Measurements from ENCODE around the gene SPOCK3. TPM values are rescaled to one million over a fixed set of nuclear protein-coding genes. Genes with fewer than 3 reads are reported as not detected.

SPOCK3 gene
- total RNA-seq, 2 experiments from 2014 or later = not detected

DNA sequence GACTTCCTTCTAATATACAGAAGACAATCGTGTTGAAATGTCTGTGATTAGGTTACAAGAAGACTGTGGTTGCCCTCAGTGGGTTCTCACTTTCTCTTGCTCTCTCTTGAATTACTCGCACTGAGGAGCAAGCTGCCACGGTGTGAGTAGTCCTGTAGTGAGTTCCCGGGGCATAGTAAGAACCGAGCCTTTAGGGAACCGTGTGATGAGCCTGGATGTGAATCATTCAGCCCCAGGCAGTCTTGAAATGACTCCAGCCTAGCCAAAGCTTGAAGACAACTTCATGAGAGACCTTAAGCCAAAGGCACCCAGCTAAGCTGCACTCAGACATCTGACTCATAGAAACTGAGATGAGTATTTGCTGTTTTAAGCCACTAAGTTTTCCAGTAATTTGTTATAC is 292.7 kb downstream of the SPOCK3 start:
- intact Hi-C loops (cut with micrococcal nuclease; ENCODE audit: unreplicated experiment) = no loop called here

DNA sequence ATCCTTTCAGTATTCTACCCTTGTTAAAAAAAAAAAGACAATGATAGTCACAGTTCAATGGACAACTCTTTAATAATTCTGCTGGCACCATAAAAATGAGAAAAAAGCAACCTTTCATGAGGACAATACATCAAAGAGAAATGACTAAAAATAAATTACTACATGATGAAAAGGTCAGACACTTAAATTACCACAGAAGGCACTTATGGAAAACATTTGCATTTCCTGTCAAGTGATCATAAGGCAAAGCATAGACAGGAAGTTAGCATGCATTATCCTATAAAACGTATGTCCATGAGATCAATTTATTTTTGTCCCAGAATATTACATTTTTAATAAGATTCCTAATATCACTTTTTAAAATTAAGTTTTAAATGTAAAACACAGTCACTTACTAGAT is 303.8 kb downstream of the SPOCK3 start:
- Histone ChIP-seq H3K79me2 (ENCODE audit: insufficient read depth, low read depth, low read length) (no peaks in the 10 kb centered on the region), H4K20me1 (ENCODE audit: insufficient read depth, low read length) (no peaks in the 10 kb centered on the region), H3K9me2 (ENCODE audit: insufficient read depth, low read length) (no peaks in the 10 kb centered on the region), H3K4me3 (ENCODE audit: low read depth, low read length, poor library complexity, severe bottlenecking) (no peak overlapping the region), H3K36me3 (ENCODE audit: insufficient read depth, low read length) (no peaks in the 10 kb centered on the region), H3K4me1 (ENCODE audit: insufficient read depth, low read length, poor library complexity, severe bottlenecking) (no peaks in the 10 kb centered on the region), H3K9me3 (ENCODE audit: low read length) (no peaks in the 10 kb centered on the region), H3K27ac (ENCODE audit: low read depth, low read length, poor library complexity, severe bottlenecking) (no peak overlapping the region), H2AFZ (ENCODE audit: low read length) (no peak overlapping the region), H3K4me2 (ENCODE audit: low read length) (no peak overlapping the region)
- no TSS peak for BruUV-seq (replicated peaks)
- intact Hi-C loops (cut with micrococcal nuclease; ENCODE audit: unreplicated experiment) = no loop called here
- TF ChIP-seq CTCF (conservative IDR thresholded peaks at IDR 0.05; ENCODE audit: low read length) (no peak), EZH2phosphoT487 (IDR thresholded peaks at IDR 0.05; ENCODE audit: borderline replicate concordance, low read depth, low read length) (no peak)
- ChIA-PET CTCF (ENCODE audit: unreplicated experiment) (no interaction called here), POLR2A (no interaction called here)
- no peak for DNase-seq (ENCODE audit: low spot score)

More for the DNA sequence above, 292.7 kb downstream of the SPOCK3 start:
- no peaks in the 10 kb centered on the region for H3K79me2 ChIP-seq (ENCODE audit: insufficient read depth, low read depth, low read length)
- no peaks in the 10 kb centered on the region for H3K36me3 ChIP-seq (ENCODE audit: insufficient read depth, low read length)
- BruUV-seq (replicated peaks) = no TSS peak
- CTCF ChIA-PET (ENCODE audit: unreplicated experiment) = no interaction called here
- H2AFZ ChIP-seq (ENCODE audit: low read length) = no peak overlapping the region
- no peaks in the 10 kb centered on the region for H3K4me1 ChIP-seq (ENCODE audit: insufficient read depth, low read length, poor library complexity, severe bottlenecking)
- no peak for TF ChIP-seq EZH2phosphoT487 (IDR thresholded peaks at IDR 0.05; ENCODE audit: borderline replicate concordance, low read depth, low read length)
- TF ChIP-seq CTCF (conservative IDR thresholded peaks at IDR 0.05; ENCODE audit: low read length) = no peak
- no peak overlapping the region for H3K4me2 ChIP-seq (ENCODE audit: low read length)
- no peak for DNase-seq (ENCODE audit: low spot score)
- H3K9me3 ChIP-seq (ENCODE audit: low read length) = no peaks in the 10 kb centered on the region
- H4K20me1 ChIP-seq (ENCODE audit: insufficient read depth, low read length) = no peaks in the 10 kb centered on the region
- no peak overlapping the region for H3K4me3 ChIP-seq (ENCODE audit: low read depth, low read length, poor library complexity, severe bottlenecking)
- H3K9me2 ChIP-seq (ENCODE audit: insufficient read depth, low read length) = no peaks in the 10 kb centered on the region
- no peak overlapping the region for H3K27ac ChIP-seq (ENCODE audit: low read depth, low read length, poor library complexity, severe bottlenecking)
- POLR2A ChIA-PET = no interaction called here

- intact Hi-C loops (cut with micrococcal nuclease; ENCODE audit: unreplicated experiment) = no loop called here
Measured at GRCh38 chr4:166924424-166924823, 309.9 kb downstream of the SPOCK3 start.

More at GRCh38 chr4:166924424-166924823, 309.9 kb downstream of the SPOCK3 start:
- Histone ChIP-seq H3K4me1 (ENCODE audit: insufficient read depth, low read length, poor library complexity, severe bottlenecking) (no peaks in the 10 kb centered on the region), H2AFZ (ENCODE audit: low read length) (no peak overlapping the region), H3K27ac (ENCODE audit: low read depth, low read length, poor library complexity, severe bottlenecking) (no peak overlapping the region), H4K20me1 (ENCODE audit: insufficient read depth, low read length) (no peaks in the 10 kb centered on the region), H3K36me3 (ENCODE audit: insufficient read depth, low read length) (no peaks in the 10 kb centered on the region), H3K4me3 (ENCODE audit: low read depth, low read length, poor library complexity, severe bottlenecking) (no peak overlapping the region), H3K4me2 (ENCODE audit: low read length) (no peak overlapping the region), H3K9me3 (ENCODE audit: low read length) (no peaks in the 10 kb centered on the region), H3K79me2 (ENCODE audit: insufficient read depth, low read depth, low read length) (no peaks in the 10 kb centered on the region), H3K9me2 (ENCODE audit: insufficient read depth, low read length) (no peaks in the 10 kb centered on the region)
- CTCF ChIA-PET (ENCODE audit: unreplicated experiment) = no interaction called here
- POLR2A ChIA-PET = interaction anchor here (0.7 kb wide), 1 partner anchor 1993 kb away, joined by 4 read pairs; no protein-coding TSS in a partner anchor
- DNase-seq (ENCODE audit: low spot score) = no peak
- TF ChIP-seq CTCF (conservative IDR thresholded peaks at IDR 0.05; ENCODE audit: low read length) = no peak
- no peak for TF ChIP-seq EZH2phosphoT487 (IDR thresholded peaks at IDR 0.05; ENCODE audit: borderline replicate concordance, low read depth, low read length)
- no TSS peak for BruUV-seq (replicated peaks)
